OCI-LY1 (cell line): ENCODE results near the gene BTBD19.

Experiments used
- EZH2 ChIP-seq: fragments of 200-600 bp; sonication (generic), shearing (Covaris generic); IDR thresholded peaks from 2 replicates; pipeline ENCODE4 v1.8.0; 2017; ENCODE audit warnings: borderline replicate concordance, mixed run types, mild to moderate bottlenecking, antibody characterized with exemption, low read length, moderate library complexity, mixed read lengths
- TF ChIP-seq, protein P1 (sequence below): fragments of 200-600 bp; sonication (generic), shearing (Covaris generic); IDR thresholded peaks from 2 replicates; pipeline ENCODE4 v1.5.1; 2017; ENCODE audit warnings: mild to moderate bottlenecking, antibody characterized with exemption, low read length, moderate library complexity, mixed read lengths

DNA sequence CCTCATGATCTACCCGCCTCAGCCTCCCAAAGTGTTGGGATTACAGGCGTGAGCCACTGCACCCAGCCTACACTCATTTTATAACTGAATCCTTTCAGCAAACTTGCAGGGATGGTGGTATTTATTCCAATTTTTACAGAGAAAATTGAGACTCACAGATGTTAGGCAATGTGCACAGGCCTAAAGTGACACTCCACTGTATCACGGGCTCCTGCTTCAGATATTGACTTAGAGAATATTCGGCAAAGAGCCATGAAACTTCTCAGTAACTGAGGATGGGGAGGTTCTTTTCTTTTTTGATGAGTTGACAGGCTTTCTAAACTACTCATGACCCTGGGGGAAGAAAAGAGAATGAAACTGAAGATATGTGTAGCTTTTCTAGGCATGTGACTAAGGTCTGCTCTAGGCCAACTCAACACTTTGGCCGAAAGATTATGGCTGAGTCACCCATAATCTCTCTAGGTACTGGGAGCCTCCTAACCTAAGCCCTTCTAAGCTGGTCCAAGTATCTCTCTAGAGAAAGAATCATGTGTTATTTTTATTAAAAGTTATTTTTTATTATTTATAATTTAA, 54.6 kb downstream of the BTBD19 start:
- TF ChIP-seq, protein P1, sequence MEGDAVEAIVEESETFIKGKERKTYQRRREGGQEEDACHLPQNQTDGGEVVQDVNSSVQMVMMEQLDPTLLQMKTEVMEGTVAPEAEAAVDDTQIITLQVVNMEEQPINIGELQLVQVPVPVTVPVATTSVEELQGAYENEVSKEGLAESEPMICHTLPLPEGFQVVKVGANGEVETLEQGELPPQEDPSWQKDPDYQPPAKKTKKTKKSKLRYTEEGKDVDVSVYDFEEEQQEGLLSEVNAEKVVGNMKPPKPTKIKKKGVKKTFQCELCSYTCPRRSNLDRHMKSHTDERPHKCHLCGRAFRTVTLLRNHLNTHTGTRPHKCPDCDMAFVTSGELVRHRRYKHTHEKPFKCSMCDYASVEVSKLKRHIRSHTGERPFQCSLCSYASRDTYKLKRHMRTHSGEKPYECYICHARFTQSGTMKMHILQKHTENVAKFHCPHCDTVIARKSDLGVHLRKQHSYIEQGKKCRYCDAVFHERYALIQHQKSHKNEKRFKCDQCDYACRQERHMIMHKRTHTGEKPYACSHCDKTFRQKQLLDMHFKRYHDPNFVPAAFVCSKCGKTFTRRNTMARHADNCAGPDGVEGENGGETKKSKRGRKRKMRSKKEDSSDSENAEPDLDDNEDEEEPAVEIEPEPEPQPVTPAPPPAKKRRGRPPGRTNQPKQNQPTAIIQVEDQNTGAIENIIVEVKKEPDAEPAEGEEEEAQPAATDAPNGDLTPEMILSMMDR: no peak
- no peak for TF ChIP-seq EZH2
